PC-3 (cell line): ENCODE measurements around the gene C15orf40. TPM values are rescaled to one million over a fixed set of nuclear protein-coding genes. Genes with fewer than 3 reads are reported as not detected.

Source experiments
- total RNA-seq: library from RNA; depleted of rRNA; stranded (reverse); fragments of >200 nt; gene quantifications from 2 replicates; pipeline ENCODE4 v1.2.3, GENCODE V29; 2014; rRNA removed

Gene C15orf40
- total RNA-seq, 1 experiment from 2014 or later = 25.8 TPM

Other genes with a start within 250 kb of the C15orf40 start
- gene FSD2, start 205.6 kb downstream of the C15orf40 start, total RNA-seq = not detected in 2 replicates
- 4.5 and 4.6 TPM in 2 replicates for gene WHAMM, start 202.0 kb downstream of the C15orf40 start, total RNA-seq
- gene HOMER2, start 58.9 kb downstream of the C15orf40 start, total RNA-seq = 22.6 and 29.5 TPM in 2 replicates
- 33.6 and 43.8 TPM in 2 replicates for gene RAMAC, start 25.4 kb downstream of the C15orf40 start, total RNA-seq
- 83.9 and 109 TPM in 2 replicates for gene BTBD1, start 55.6 kb upstream of the C15orf40 start, total RNA-seq
- not detected in 2 replicates for gene TM6SF1, start 96.0 kb upstream of the C15orf40 start, total RNA-seq
- 38.4 and 49.4 TPM in 2 replicates for gene HDGFL3, start 196.2 kb upstream of the C15orf40 start, total RNA-seq